Endothelial cell of umbilical vein (primary cell): ENCODE results near the gene ZC3H12A. TPM values are rescaled to one million over a fixed set of nuclear protein-coding genes. Genes with fewer than 3 reads are reported as not detected.

Source experiments
- BruUV-seq: library from RNA; stranded (reverse); fragments of 400-500 nt; replicated peaks from 2 replicates; lab custom pipeline; 2021; lab: Mats Ljungman, UMichigan
- CTCF ChIA-PET: fragments of 300-600, 350-600 bp; sonication (Branson Sonifier 250); formaldehyde crosslinking; loops from one replicate; lab custom pipeline; 2021; ENCODE audit warnings: antibody characterized with exemption, inconsistent platforms; lab: Charles Lee
- POLR2A ChIA-PET: fragments of 300-600, 350-600 bp; sonication (Branson Sonifier 250); formaldehyde crosslinking; loops from one replicate; lab custom pipeline; 2021; ENCODE audit warnings: antibody characterized with exemption, inconsistent platforms; lab: Charles Lee
- DNase-seq: peaks from one replicate; pipeline ENCODE4 v3.0.0-alpha.2; 2011; ENCODE audit warnings: low read depth, low spot score
- FAIRE-seq: peaks from 2 replicates; lab custom pipeline; 2011; peaks lifted over from hg19 to GRCh38; lab: Jason Lieb, UNC
- H2AFZ ChIP-seq: 2 replicates; pipeline ENCODE4 v1.6.0; 2012; ENCODE audit warnings: low read depth, low read length, control low read depth, inconsistent platforms
- H3K27ac ChIP-seq: 2 replicates; pipeline ENCODE4 v1.5.1; 2011; ENCODE audit warnings: low read depth, mild to moderate bottlenecking, control low read depth, low read length, moderate library complexity; ENCODE audit not compliant: insufficient read depth
- H3K27me3 ChIP-seq, 2 experiments: 2 replicates each; pipeline versions ENCODE4 v1.6.0 to v1.6.1; 2011; ENCODE audit warnings: low read length in 2 of 2, mixed read lengths in 1 of 2; ENCODE audit not compliant: control insufficient read depth in 2 of 2, insufficient read depth in 2 of 2
- H3K36me3 ChIP-seq, 2 experiments: 2 replicates in 1 of 2; 3 replicates in 1 of 2; pipeline ENCODE4 v1.5.1; 2011; ENCODE audit warnings: low read length in 2 of 2, mild to moderate bottlenecking in 1 of 2, moderate library complexity in 1 of 2; ENCODE audit not compliant: control insufficient read depth in 2 of 2, insufficient read depth in 2 of 2; ENCODE audit errors: extremely low read depth in 1 of 2
- H3K4me1 ChIP-seq: 3 replicates; pipeline ENCODE4 v1.5.1; 2011; ENCODE audit warnings: mild to moderate bottlenecking, low read length; ENCODE audit not compliant: control insufficient read depth, insufficient read depth; ENCODE audit errors: extremely low read depth
- H3K4me2 ChIP-seq: 2 replicates; pipeline ENCODE4 v1.6.1; 2011; ENCODE audit warnings: low read length, control low read depth, mixed read lengths; ENCODE audit not compliant: insufficient read depth
- H3K4me3 ChIP-seq, 3 experiments: fragments of 200-600 bp in 1 of 3; sonication (generic), shearing (Covaris generic) in 1 of 3; replicated peaks in 1 of 3; 2 replicates each; pipeline ENCODE4 v1.5.1; 2011 to 2016; ENCODE audit warnings: control low read depth in 3 of 3, low read length in 3 of 3, mild to moderate bottlenecking in 2 of 3, inconsistent platforms in 1 of 3, low read depth in 1 of 3, moderate library complexity in 1 of 3; ENCODE audit not compliant: insufficient read depth in 1 of 3
- H3K79me2 ChIP-seq: 2 replicates; pipeline ENCODE4 v1.6.0; 2012; ENCODE audit warnings: low read length, inconsistent platforms; ENCODE audit not compliant: control insufficient read depth, insufficient read depth
- H3K9ac ChIP-seq: replicated peaks from 2 replicates; pipeline ENCODE3; 2011; ENCODE audit warnings: low read length, control low read depth; ENCODE audit not compliant: insufficient read depth; ENCODE audit errors: extremely low read depth
- H3K9me1 ChIP-seq: replicated peaks from 3 replicates; pipeline ENCODE4 v1.6.0; 2011; ENCODE audit warnings: mild to moderate bottlenecking, low read length; ENCODE audit not compliant: control insufficient read depth, insufficient read depth; ENCODE audit errors: extremely low read depth
- H3K9me3 ChIP-seq: replicated peaks from 2 replicates; pipeline ENCODE4 v1.5.1; 2012; ENCODE audit warnings: low read length, inconsistent platforms; ENCODE audit not compliant: control insufficient read depth, insufficient read depth
- H4K20me1 ChIP-seq: replicated peaks from 2 replicates; pipeline ENCODE3; 2011; ENCODE audit warnings: mild to moderate bottlenecking, low read length; ENCODE audit not compliant: control insufficient read depth, insufficient read depth; ENCODE audit errors: extremely low read depth
- CTCF ChIP-seq, 2 donors: IDR thresholded peaks; 1 replicate in 1 of 2; 2 replicates in 1 of 2; pipeline ENCODE4 v1.5.1; 2011; ENCODE audit warnings: low read length in 2 of 2, mild to moderate bottlenecking in 2 of 2, moderate library complexity in 2 of 2, control low read depth in 1 of 2, inconsistent platforms in 1 of 2, low read depth in 1 of 2; ENCODE audit not compliant: insufficient read depth in 1 of 2; ENCODE audit errors: extremely low read depth in 1 of 2
- FOS ChIP-seq: IDR thresholded peaks from 2 replicates; pipeline ENCODE4 v1.6.1; 2011; ENCODE audit warnings: mild to moderate bottlenecking, low read length, moderate library complexity, borderline replicate concordance; ENCODE audit not compliant: insufficient read depth
- JUN ChIP-seq: IDR thresholded peaks from 2 replicates; pipeline ENCODE4 v1.6.1; 2011; ENCODE audit warnings: borderline replicate concordance, low read depth; ENCODE audit not compliant: insufficient read length, insufficient read depth
- dilution Hi-C: fragments of 300-500 bp; cut with MboI; formaldehyde crosslinking; loops from one replicate; pipeline ENCODE4 v1.15.0; 2019; ENCODE audit warnings: low sequenced_read_pairs; ENCODE audit not compliant: extremely low pct_ligation_motif_present
- intact Hi-C: fragments of 100-400 bp; cut with micrococcal nuclease; formaldehyde crosslinking; loops from one replicate; pipeline ENCODE4 v1.10.0; 2022
- polyA plus RNA-seq, 4 experiments: library from polyadenylated mRNA; depleted of rRNA in 3 of 4; stranded (reverse) in 3 of 4; unstranded in 1 of 4; fragments of >200 nt; gene quantifications; 2 replicates each; pipeline versions ENCODE4 v1.2.1 to v1.2.3, GENCODE V29; 2011 to 2012; ENCODE audit warnings: missing spikeins in 1 of 4
- total RNA-seq: library from RNA; stranded (reverse); gene quantifications from 2 replicates; pipeline ENCODE4 v1.2.3, GENCODE V29; 2021

ZC3H12A gene
- total and polyA plus RNA-seq, 2 donors (not counting 3 experiments of a cell fraction or from before 2014, with no cell fraction given) = 6.3 to 9.4 TPM

DNA sequence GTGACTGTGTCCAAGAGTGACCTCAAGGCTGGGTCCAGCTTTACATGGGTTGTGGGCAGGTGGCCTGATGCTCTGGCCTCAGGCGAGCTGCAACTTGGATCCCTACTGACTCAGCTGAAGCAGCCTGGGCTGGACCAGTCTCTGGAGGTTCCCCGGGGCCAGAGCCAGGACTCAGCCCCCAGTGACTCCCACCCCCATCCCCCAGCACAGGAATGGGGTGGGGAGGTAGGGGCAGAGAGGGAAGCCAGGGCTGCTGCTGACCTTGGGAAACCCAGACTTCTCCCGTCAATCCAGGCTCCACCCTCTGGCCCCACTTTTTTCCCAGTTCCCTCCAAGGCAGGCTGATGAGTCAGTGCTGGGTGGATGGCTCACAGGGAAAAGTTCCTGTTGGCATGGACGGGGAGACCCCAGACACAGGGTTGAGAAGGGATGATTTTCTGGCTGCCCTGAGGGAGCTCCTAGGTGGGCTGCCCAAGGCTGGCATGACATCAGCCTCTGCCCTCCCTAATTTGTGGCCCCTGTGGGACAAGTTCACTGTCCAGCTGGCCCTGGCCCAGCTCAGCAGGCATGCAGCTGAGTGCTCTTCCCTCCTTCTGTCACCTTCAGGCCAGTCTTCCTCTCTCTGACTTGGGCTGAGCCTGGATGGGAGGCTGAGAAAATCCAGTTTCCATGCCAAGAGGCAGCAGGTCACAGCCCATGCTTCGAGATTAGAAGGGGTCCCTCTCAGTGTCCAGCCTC lies 2.2 kb downstream of the ZC3H12A start:
- peak overlapping the region; percentile 64 for H3K4me2 ChIP-seq
- H2AFZ ChIP-seq = no peak overlapping the region

More for the DNA sequence above, 2.2 kb downstream of the ZC3H12A start:
- BruUV-seq = TSS peak; percentile 26
- DNase-seq (peak; percentile 86), FAIRE-seq (peak; percentile 99)
- peaks cover 78% of the 10 kb centered on the region for H3K4me1 ChIP-seq
- dilution Hi-C loops (no loop called here), intact Hi-C loops (loop anchor here (1.0 to 10.0 kb wide), 5 partner anchors 11 to 1089 kb away; partner anchors contain the start of genes GNL2 and STK40)
- H3K27me3 ChIP-seq = no peaks in the 10 kb centered on the region
- no peaks in the 10 kb centered on the region for H3K9me3 ChIP-seq
- CTCF ChIA-PET = interaction anchor here (0.6 to 8.9 kb wide), 5 partner anchors 9 to 1334 kb away, joined by 3 to 158 read pairs (median 8); no protein-coding TSS in a partner anchor
- TF ChIP-seq FOS (peak; percentile 84), CTCF (IDR thresholded peaks at IDR 0.05; ENCODE audit: extremely low read depth in 1 of 2, insufficient read depth in 1 of 2, low read depth in 1 of 2, low read length in 2 of 2) (no peak), JUN (peak; percentile 40)
- peak overlapping the region; percentile 64 for H3K9ac ChIP-seq
- peak overlapping the region in 2 of 3 experiments; percentile 20 to 69 for H3K4me3 ChIP-seq
- peaks cover 5 to 14% of the 10 kb centered on the region in 2 experiments for H3K36me3 ChIP-seq
- no peaks in the 10 kb centered on the region for H4K20me1 ChIP-seq
- H3K79me2 ChIP-seq = peaks cover 58% of the 10 kb centered on the region
- POLR2A ChIA-PET = interaction anchor here (1.1 to 4.1 kb wide), 2 partner anchors 10 to 22 kb away, joined by 3 to 27 read pairs; no protein-coding TSS in a partner anchor
- H3K9me1 ChIP-seq = no peaks in the 10 kb centered on the region
- H3K27ac ChIP-seq = peak overlapping the region; percentile 90
